ENCODE measurements around the gene CYP3A4.

Gene CYP3A4

DNA sequence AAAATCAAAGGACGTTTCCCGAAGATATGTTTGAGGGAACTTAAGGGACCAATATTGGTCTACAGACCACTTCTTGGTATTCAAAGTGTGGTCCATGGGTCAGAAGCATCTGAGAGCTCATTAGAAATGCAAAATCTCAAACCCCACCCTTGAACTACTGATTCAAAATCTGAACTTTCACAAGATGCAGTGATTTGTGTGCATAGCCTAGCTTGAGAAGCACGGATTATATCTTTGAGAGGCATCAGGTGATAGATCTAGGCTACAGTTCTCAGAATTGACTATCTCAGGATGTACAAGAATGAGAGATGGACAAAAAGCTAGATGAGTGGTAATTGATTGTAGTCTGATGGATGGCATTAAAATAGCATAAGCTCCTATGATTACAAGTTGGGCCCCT, 19.5 kb downstream of the CYP3A4 start:
- Histone ChIP-seq H3K79me2 (ENCODE audit: control insufficient read depth, low read length) (no peaks in the 10 kb centered on the region), H3K36me3 (ENCODE audit: control insufficient read depth, low read length) (no peaks in the 10 kb centered on the region), H3K4me1 (ENCODE audit: control insufficient read depth, low read length) (peaks cover 11% of the 10 kb centered on the region), H3K4me3 (ENCODE audit: low read length) (no peak overlapping the region), H3K9me2 (replicated peaks; ENCODE audit: control insufficient read depth, low read length) (no peaks in the 10 kb centered on the region), H3K27ac (ENCODE audit: low read depth, low read length) (no peak overlapping the region), H3K9me3 (ENCODE audit: control insufficient read depth, insufficient read depth, low read length) (no peaks in the 10 kb centered on the region), H3F3A (ENCODE audit: control insufficient read depth, insufficient read depth) (no peaks in the 10 kb centered on the region), H3K27me3 (ENCODE audit: control insufficient read depth, low read length) (peaks cover 18% of the 10 kb centered on the region), H4K20me1 (ENCODE audit: control insufficient read depth, insufficient read depth, low read depth, low read length) (no peaks in the 10 kb centered on the region), H3K4me2 (ENCODE audit: low read length) (no peak overlapping the region)
- TF ChIP-seq EZH2phosphoT487 (IDR thresholded peaks at IDR 0.05; ENCODE audit: borderline replicate concordance, low read length), result no peak
- TF ChIP-seq, protein P1, sequence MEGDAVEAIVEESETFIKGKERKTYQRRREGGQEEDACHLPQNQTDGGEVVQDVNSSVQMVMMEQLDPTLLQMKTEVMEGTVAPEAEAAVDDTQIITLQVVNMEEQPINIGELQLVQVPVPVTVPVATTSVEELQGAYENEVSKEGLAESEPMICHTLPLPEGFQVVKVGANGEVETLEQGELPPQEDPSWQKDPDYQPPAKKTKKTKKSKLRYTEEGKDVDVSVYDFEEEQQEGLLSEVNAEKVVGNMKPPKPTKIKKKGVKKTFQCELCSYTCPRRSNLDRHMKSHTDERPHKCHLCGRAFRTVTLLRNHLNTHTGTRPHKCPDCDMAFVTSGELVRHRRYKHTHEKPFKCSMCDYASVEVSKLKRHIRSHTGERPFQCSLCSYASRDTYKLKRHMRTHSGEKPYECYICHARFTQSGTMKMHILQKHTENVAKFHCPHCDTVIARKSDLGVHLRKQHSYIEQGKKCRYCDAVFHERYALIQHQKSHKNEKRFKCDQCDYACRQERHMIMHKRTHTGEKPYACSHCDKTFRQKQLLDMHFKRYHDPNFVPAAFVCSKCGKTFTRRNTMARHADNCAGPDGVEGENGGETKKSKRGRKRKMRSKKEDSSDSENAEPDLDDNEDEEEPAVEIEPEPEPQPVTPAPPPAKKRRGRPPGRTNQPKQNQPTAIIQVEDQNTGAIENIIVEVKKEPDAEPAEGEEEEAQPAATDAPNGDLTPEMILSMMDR (IDR thresholded peaks at IDR 0.05; ENCODE audit: low read depth, low read length, poor library complexity, severe bottlenecking), result no peak

DNA sequence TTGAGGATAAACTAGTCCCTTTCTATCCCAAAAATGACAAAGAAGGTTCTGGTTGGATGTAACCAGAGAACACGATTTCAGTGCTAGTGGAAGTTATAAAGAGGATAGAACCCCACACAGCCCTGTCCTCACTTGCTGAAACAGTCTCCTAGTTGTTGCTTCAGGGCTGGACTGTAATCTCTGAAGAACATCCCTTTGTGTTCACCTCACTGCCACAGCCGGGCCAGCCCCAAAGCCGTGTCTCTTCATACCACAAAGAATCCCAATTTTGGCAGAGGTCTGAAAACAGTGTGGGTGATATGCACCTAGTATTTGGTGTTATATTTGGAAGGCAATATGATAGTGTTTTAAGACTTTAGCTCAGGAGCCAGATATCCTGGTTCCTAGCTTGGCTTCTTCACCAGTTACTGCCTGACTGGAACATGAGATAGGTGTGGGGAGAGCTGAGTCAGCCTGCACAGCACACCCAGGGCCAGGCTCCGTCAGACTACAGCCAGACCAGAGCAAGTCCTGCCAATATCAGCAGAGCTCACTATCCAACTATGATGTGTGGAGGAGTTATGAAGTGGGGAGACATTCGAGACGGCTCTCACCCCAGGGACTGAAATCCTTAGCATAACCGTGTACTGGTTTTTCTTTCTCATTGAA, 21.2 kb downstream of the CYP3A4 start:
- Histone ChIP-seq H3K36me3 (ENCODE audit: control insufficient read depth, low read length) (no peaks in the 10 kb centered on the region), H3K27me3 (ENCODE audit: control insufficient read depth, low read length) (peaks cover 29% of the 10 kb centered on the region), H3K4me2 (ENCODE audit: low read length) (no peak overlapping the region), H3F3A (ENCODE audit: control insufficient read depth, insufficient read depth) (no peaks in the 10 kb centered on the region), H3K4me1 (ENCODE audit: control insufficient read depth, low read length) (peaks cover 7% of the 10 kb centered on the region), H3K4me3 (ENCODE audit: low read length) (no peak overlapping the region), H3K9me3 (ENCODE audit: control insufficient read depth, insufficient read depth, low read length) (no peaks in the 10 kb centered on the region), H4K20me1 (ENCODE audit: control insufficient read depth, insufficient read depth, low read depth, low read length) (no peaks in the 10 kb centered on the region), H3K27ac (ENCODE audit: low read depth, low read length) (no peak overlapping the region), H3K79me2 (ENCODE audit: control insufficient read depth, low read length) (no peaks in the 10 kb centered on the region), H3K9me2 (replicated peaks; ENCODE audit: control insufficient read depth, low read length) (no peaks in the 10 kb centered on the region)
- no peak for TF ChIP-seq EZH2phosphoT487 (IDR thresholded peaks at IDR 0.05; ENCODE audit: borderline replicate concordance, low read length)
- TF ChIP-seq, protein P1 (IDR thresholded peaks at IDR 0.05; ENCODE audit: low read depth, low read length, poor library complexity, severe bottlenecking), result no peak

DNA sequence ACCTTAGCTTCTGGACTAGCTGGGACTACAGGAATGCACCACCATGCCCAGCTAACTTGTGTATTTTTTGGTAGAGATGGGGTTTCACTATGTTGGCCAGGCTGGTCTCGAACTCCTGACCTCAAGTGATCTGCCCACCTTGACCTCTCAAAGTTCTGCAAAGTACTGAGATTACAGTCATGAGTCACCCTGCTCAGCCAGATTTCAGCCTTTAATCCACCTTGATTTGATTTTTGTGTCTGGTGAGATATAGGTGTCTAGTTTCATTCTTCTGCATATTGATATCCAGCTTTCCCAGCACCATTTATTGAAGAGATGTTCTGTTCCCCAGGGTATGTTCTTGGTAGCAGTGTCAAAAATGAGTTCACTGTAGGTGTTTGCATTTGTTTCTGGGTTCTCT, 28.9 kb downstream of the CYP3A4 start:
- no peaks in the 10 kb centered on the region for H4K20me1 ChIP-seq (ENCODE audit: control insufficient read depth, insufficient read depth, low read depth, low read length)
- H3K27me3 ChIP-seq (ENCODE audit: control insufficient read depth, low read length), result peaks cover 42% of the 10 kb centered on the region
- H3K4me1 ChIP-seq (ENCODE audit: control insufficient read depth, low read length), result no peaks in the 10 kb centered on the region
- no peaks in the 10 kb centered on the region for H3K79me2 ChIP-seq (ENCODE audit: control insufficient read depth, low read length)
- no peak overlapping the region for H3K27ac ChIP-seq (ENCODE audit: low read depth, low read length)
- no peaks in the 10 kb centered on the region for H3F3A ChIP-seq (ENCODE audit: control insufficient read depth, insufficient read depth)
- H3K9me2 ChIP-seq (replicated peaks; ENCODE audit: control insufficient read depth, low read length), result no peaks in the 10 kb centered on the region
- no peak overlapping the region for H3K4me3 ChIP-seq (ENCODE audit: low read length)
- no peaks in the 10 kb centered on the region for H3K9me3 ChIP-seq (ENCODE audit: control insufficient read depth, insufficient read depth, low read length)
- TF ChIP-seq EZH2phosphoT487 (IDR thresholded peaks at IDR 0.05; ENCODE audit: borderline replicate concordance, low read length), result no peak
- TF ChIP-seq, protein P1 (IDR thresholded peaks at IDR 0.05; ENCODE audit: low read depth, low read length, poor library complexity, severe bottlenecking), result no peak
- H3K4me2 ChIP-seq (ENCODE audit: low read length), result no peak overlapping the region
- no peaks in the 10 kb centered on the region for H3K36me3 ChIP-seq (ENCODE audit: control insufficient read depth, low read length)
